ENCODE measurements around the gene FLNB. TPM values are rescaled to one million over a fixed set of nuclear protein-coding genes. Genes with fewer than 3 reads are reported as not detected.

Gene FLNB
- total and polyA plus RNA-seq, 2 of the 4 experiments (the other 2 are of a cell fraction): 78.0 to 136 TPM

DNA sequence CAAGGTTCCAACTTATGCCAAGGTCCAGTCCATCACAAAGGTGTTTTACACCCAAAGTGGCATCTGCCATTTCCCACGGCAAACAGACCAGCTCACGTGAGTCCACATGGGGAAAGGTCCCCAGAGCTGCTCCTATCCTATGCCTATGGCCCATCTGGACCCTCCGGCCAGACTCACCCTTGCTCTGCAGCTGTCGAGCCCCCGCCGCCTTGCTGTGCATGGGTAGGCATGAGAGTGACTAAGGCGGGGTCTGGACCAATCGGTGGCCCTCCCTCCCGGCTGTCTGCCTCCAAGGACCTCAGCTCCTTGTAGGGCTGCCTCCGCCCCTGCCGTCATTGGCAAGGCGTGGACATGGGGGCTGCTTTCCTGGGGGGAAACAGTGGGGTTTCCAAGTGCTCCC lies 175.7 kb downstream of the FLNB start:
- in situ Hi-C loops (cut with MboI; ENCODE audit: low sequenced_read_pairs): loop anchor here (25.0 kb wide), 1 partner anchor 228 kb away; no protein-coding TSS in a partner anchor

More for the DNA sequence above, 175.7 kb downstream of the FLNB start:
- Histone ChIP-seq H3K18ac (ENCODE audit: low read depth, low read length) (no peak overlapping the region), H2BK20ac (ENCODE audit: low read depth, low read length) (no peak overlapping the region), H3K27ac (ENCODE audit: insufficient read depth, low read length) (no peak overlapping the region), H4K5ac (ENCODE audit: low read depth, low read length) (no peak overlapping the region), H2AFZ (replicated peaks; ENCODE audit: low read length, poor library complexity) (no peak overlapping the region), H3K9me1 (ENCODE audit: insufficient read depth, low read length) (no peaks in the 10 kb centered on the region), H3K9ac (ENCODE audit: low read depth, low read length) (no peak overlapping the region), H3K36me3 (ENCODE audit: control insufficient read depth, insufficient read depth, low read length) (no peaks in the 10 kb centered on the region), H2AK9ac (replicated peaks; ENCODE audit: low read depth, low read length, poor library complexity) (no peak overlapping the region), H4K91ac (ENCODE audit: insufficient read depth, low read depth, low read length) (no peak overlapping the region), H3K9me3 (ENCODE audit: control insufficient read depth, insufficient read depth, low read length) (no peaks in the 10 kb centered on the region), H3K4me3 (ENCODE audit: insufficient read depth, low read depth, low read length) (no peak overlapping the region), H2BK15ac (ENCODE audit: low read depth, low read length) (no peak overlapping the region), H2BK120ac (ENCODE audit: low read depth, low read length) (no peak overlapping the region), H3K79me1 (ENCODE audit: low read depth in 1 of 2, low read length in 2 of 2) (no peaks in the 10 kb centered on the region), H3K4me2 (ENCODE audit: low read depth, low read length) (no peak overlapping the region), H4K20me1 (ENCODE audit: insufficient read depth, low read length) (no peaks in the 10 kb centered on the region), H2BK5ac (ENCODE audit: low read depth, low read length, poor library complexity, severe bottlenecking) (no peak overlapping the region), H3K14ac (replicated peaks; ENCODE audit: low read depth, low read length) (no peak overlapping the region), H3K27me3 (ENCODE audit: control insufficient read depth, insufficient read depth, low read length) (peaks cover 13% of the 10 kb centered on the region), H3K4ac (ENCODE audit: low read depth, low read length) (no peak overlapping the region), H4K8ac (ENCODE audit: low read depth in 2 of 2, low read length in 2 of 2) (no peak overlapping the region), H3K4me1 (ENCODE audit: control insufficient read depth, insufficient read depth, low read length) (no peaks in the 10 kb centered on the region), H3K23ac (ENCODE audit: low read depth, low read length) (no peak overlapping the region), H3K56ac (ENCODE audit: extremely low read depth, insufficient read depth, low read length) (no peak overlapping the region), H2AK5ac (ENCODE audit: low read depth, low read length) (no peak overlapping the region)
- ATAC-seq (ENCODE audit: low read depth) (no peak), DNase-seq (no peak)
- CTCF ChIA-PET: no interaction called here
- dilution Hi-C loops (cut with HindIII; ENCODE audit: low sequenced_read_pairs, unreplicated experiment): no loop called here
- no TSS peak for BruUV-seq (replicated peaks)
- no CpG with 5 or more reads among the region's 12 CpGs for WGBS, 2 experiments (ENCODE audit: extremely low coverage in 2 of 2, insufficient read length in 1 of 2)
- TF ChIP-seq CHD1 (IDR thresholded peaks at IDR 0.05; ENCODE audit: low read depth, low read length) (no peak), SMC3 (IDR thresholded peaks at IDR 0.05; ENCODE audit: low read depth, low read length) (no peak), CEBPB (IDR thresholded peaks at IDR 0.05; ENCODE audit: low read depth, low read length) (no peak), POLR2A (IDR thresholded peaks at IDR 0.05; ENCODE audit: low read depth, low read length) (no peak), BHLHE40 (IDR thresholded peaks at IDR 0.05; ENCODE audit: low read depth, low read length) (no peak), RAD21 (IDR thresholded peaks at IDR 0.05; ENCODE audit: low read length) (no peak), FOS (IDR thresholded peaks at IDR 0.05; ENCODE audit: low read depth, low read length) (no peak), NFE2L2 (IDR thresholded peaks at IDR 0.05; ENCODE audit: low read depth, low read length) (no peak), RFX5 (IDR thresholded peaks at IDR 0.05; ENCODE audit: low read depth, low read length) (no peak)
- TF ChIP-seq, protein P1, sequence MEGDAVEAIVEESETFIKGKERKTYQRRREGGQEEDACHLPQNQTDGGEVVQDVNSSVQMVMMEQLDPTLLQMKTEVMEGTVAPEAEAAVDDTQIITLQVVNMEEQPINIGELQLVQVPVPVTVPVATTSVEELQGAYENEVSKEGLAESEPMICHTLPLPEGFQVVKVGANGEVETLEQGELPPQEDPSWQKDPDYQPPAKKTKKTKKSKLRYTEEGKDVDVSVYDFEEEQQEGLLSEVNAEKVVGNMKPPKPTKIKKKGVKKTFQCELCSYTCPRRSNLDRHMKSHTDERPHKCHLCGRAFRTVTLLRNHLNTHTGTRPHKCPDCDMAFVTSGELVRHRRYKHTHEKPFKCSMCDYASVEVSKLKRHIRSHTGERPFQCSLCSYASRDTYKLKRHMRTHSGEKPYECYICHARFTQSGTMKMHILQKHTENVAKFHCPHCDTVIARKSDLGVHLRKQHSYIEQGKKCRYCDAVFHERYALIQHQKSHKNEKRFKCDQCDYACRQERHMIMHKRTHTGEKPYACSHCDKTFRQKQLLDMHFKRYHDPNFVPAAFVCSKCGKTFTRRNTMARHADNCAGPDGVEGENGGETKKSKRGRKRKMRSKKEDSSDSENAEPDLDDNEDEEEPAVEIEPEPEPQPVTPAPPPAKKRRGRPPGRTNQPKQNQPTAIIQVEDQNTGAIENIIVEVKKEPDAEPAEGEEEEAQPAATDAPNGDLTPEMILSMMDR (conservative IDR thresholded peaks at IDR 0.05; ENCODE audit: low read depth, low read length): no peak
- intact Hi-C loops (cut with micrococcal nuclease): no loop called here
- POLR2A ChIA-PET (ENCODE audit: unreplicated experiment): no interaction called here
